Neuronal stem cell (in vitro differentiated cells): ENCODE measurements around the gene IPCEF1.

Experiments
- DNase-seq: peaks from one replicate; pipeline ENCODE4 v3.0.0-alpha.2; 2013; ENCODE audit warnings: low spot score
- H2AFZ ChIP-seq: one replicate; pipeline ENCODE4 v1.6.1; 2013; ENCODE audit warnings: mild to moderate bottlenecking, low read length, inconsistent platforms
- H2AK5ac ChIP-seq: 2 replicates; pipeline ENCODE4 v1.6.1; 2013; ENCODE audit warnings: low read depth, mild to moderate bottlenecking, inconsistent platforms, low read length, moderate library complexity, mixed read lengths
- H2BK120ac ChIP-seq: 2 replicates; pipeline ENCODE4 v1.6.1; 2013; ENCODE audit warnings: low read depth, mild to moderate bottlenecking, inconsistent platforms, low read length, moderate library complexity, mixed read lengths
- H2BK12ac ChIP-seq: one replicate; pipeline ENCODE4 v1.6.1; 2013; ENCODE audit warnings: low read length, inconsistent platforms
- H2BK15ac ChIP-seq: 2 replicates; pipeline ENCODE4 v1.6.1; 2013; ENCODE audit warnings: mild to moderate bottlenecking, low read length, inconsistent platforms, mixed read lengths
- H2BK5ac ChIP-seq: one replicate; pipeline ENCODE4 v1.6.1; 2013; ENCODE audit warnings: inconsistent platforms, mild to moderate bottlenecking, low read length, moderate library complexity
- H3K14ac ChIP-seq: one replicate; pipeline ENCODE4 v1.6.1; 2013; ENCODE audit warnings: low read length, inconsistent platforms
- H3K18ac ChIP-seq: 2 replicates; pipeline ENCODE4 v1.6.1; 2013; ENCODE audit warnings: low read length, inconsistent platforms
- H3K23ac ChIP-seq: 2 replicates; pipeline ENCODE4 v1.6.1; 2013; ENCODE audit warnings: low read depth, mild to moderate bottlenecking, mixed read lengths, low read length, inconsistent platforms; ENCODE audit not compliant: poor library complexity
- H3K27ac ChIP-seq: replicated peaks from 3 replicates; pipeline ENCODE4 v1.5.1; 2013; ENCODE audit warnings: low read length, inconsistent platforms
- H3K27me3 ChIP-seq, 3 experiments: 2 replicates each; pipeline ENCODE4 v1.6.1; 2013; ENCODE audit warnings: low read length in 3 of 3, mild to moderate bottlenecking in 2 of 3, inconsistent platforms in 1 of 3, low read depth in 1 of 3, mixed read lengths in 1 of 3, moderate library complexity in 1 of 3; ENCODE audit not compliant: control insufficient read depth in 3 of 3, insufficient read depth in 3 of 3
- H3K36me3 ChIP-seq, 2 donors: replicated peaks in 1 of 2; 2 replicates each; pipeline ENCODE4 v1.6.1; 2013; ENCODE audit warnings: low read length in 2 of 2; ENCODE audit not compliant: control insufficient read depth in 2 of 2, insufficient read depth in 2 of 2
- H3K4ac ChIP-seq: 2 replicates; pipeline ENCODE4 v1.6.1; 2013; ENCODE audit warnings: inconsistent platforms, mild to moderate bottlenecking, low read length, moderate library complexity
- H3K4me1 ChIP-seq, 2 donors: 1 replicate in 1 of 2; 2 replicates in 1 of 2; pipeline ENCODE4 v1.6.1; 2013; ENCODE audit warnings: low read length in 2 of 2, low read depth in 1 of 2; ENCODE audit not compliant: control insufficient read depth in 2 of 2, insufficient read depth in 1 of 2
- H3K4me2 ChIP-seq: one replicate; pipeline ENCODE4 v1.6.1; 2013; ENCODE audit warnings: mild to moderate bottlenecking, low read length, inconsistent platforms; ENCODE audit not compliant: insufficient read depth, poor library complexity, severe bottlenecking
- H3K4me3 ChIP-seq, 2 donors: 2 replicates each; pipeline ENCODE4 v1.5.1; 2013; ENCODE audit warnings: low read length in 2 of 2, mild to moderate bottlenecking in 2 of 2, inconsistent platforms in 1 of 2, moderate library complexity in 1 of 2
- H3K79me1 ChIP-seq: one replicate; pipeline ENCODE4 v1.6.1; 2013; ENCODE audit warnings: low read depth, mild to moderate bottlenecking, inconsistent platforms, low read length, moderate library complexity
- H3K9ac ChIP-seq: one replicate; pipeline ENCODE4 v1.6.1; 2013; ENCODE audit warnings: mild to moderate bottlenecking, low read depth, low read length, inconsistent platforms; ENCODE audit not compliant: poor library complexity
- H3K9me3 ChIP-seq, 2 donors: replicated peaks in 1 of 2; 2 replicates each; pipeline versions ENCODE3 to v1.6.1; 2013; ENCODE audit warnings: low read length in 2 of 2, mild to moderate bottlenecking in 2 of 2, inconsistent platforms in 1 of 2, low read depth in 1 of 2, mixed read lengths in 1 of 2, moderate library complexity in 1 of 2; ENCODE audit not compliant: control insufficient read depth in 2 of 2, insufficient read depth in 1 of 2
- H4K8ac ChIP-seq: one replicate; pipeline ENCODE4 v1.6.1; 2013; ENCODE audit warnings: low read depth, mild to moderate bottlenecking, inconsistent platforms, low read length, moderate library complexity
- H4K91ac ChIP-seq: one replicate; pipeline ENCODE4 v1.6.1; 2013; ENCODE audit warnings: low read length, low read depth, mild to moderate bottlenecking, inconsistent platforms; ENCODE audit not compliant: poor library complexity
- WGBS, 2 donors: extraction: QIAGEN DNeasy Blood & Tissue Kit; methylation state at CpG; one replicate each; pipeline ENCODE4 v1.1.7; 2013; ENCODE audit warnings: missing lambda C conversion rate in 2 of 2, mixed read lengths in 1 of 2; ENCODE audit not compliant: insufficient read length in 2 of 2, insufficient replicate concordance in 1 of 2; ENCODE audit errors: extremely low coverage in 2 of 2; 5-methylcytosine and 5-hydroxymethylcytosine counted together

The IPCEF1 gene

GRCh38 chr6:154320181-154320580 is 36.4 kb downstream of the IPCEF1 start:
- H3K27me3 ChIP-seq, result no peaks in the 10 kb centered on the region
- no peak overlapping the region for H3K4me2 ChIP-seq
- no peak for DNase-seq
- H3K36me3 ChIP-seq, result no peaks in the 10 kb centered on the region
- no peak overlapping the region for H3K4me3 ChIP-seq
- H2AFZ ChIP-seq, result no peak overlapping the region
- H3K9me3 ChIP-seq, result no peaks in the 10 kb centered on the region
- no peaks in the 10 kb centered on the region for H3K4me1 ChIP-seq
- no peak overlapping the region for H2BK15ac ChIP-seq
- H2BK120ac ChIP-seq, result no peak overlapping the region
- H2BK12ac ChIP-seq, result no peak overlapping the region
- H2AK5ac ChIP-seq, result no peak overlapping the region
- no peak overlapping the region for H3K4ac ChIP-seq
- H3K9ac ChIP-seq, result no peak overlapping the region
- no peak overlapping the region for H3K27ac ChIP-seq
- no peak overlapping the region for H2BK5ac ChIP-seq
- H3K18ac ChIP-seq, result no peak overlapping the region
- no peak overlapping the region for H4K8ac ChIP-seq
- H4K91ac ChIP-seq, result no peak overlapping the region
- WGBS, 2 donors, result no CpG with 5 or more reads among the region's 3 CpGs
- no peak overlapping the region for H3K23ac ChIP-seq
- no peak overlapping the region for H3K14ac ChIP-seq
- no peaks in the 10 kb centered on the region for H3K79me1 ChIP-seq

DNA sequence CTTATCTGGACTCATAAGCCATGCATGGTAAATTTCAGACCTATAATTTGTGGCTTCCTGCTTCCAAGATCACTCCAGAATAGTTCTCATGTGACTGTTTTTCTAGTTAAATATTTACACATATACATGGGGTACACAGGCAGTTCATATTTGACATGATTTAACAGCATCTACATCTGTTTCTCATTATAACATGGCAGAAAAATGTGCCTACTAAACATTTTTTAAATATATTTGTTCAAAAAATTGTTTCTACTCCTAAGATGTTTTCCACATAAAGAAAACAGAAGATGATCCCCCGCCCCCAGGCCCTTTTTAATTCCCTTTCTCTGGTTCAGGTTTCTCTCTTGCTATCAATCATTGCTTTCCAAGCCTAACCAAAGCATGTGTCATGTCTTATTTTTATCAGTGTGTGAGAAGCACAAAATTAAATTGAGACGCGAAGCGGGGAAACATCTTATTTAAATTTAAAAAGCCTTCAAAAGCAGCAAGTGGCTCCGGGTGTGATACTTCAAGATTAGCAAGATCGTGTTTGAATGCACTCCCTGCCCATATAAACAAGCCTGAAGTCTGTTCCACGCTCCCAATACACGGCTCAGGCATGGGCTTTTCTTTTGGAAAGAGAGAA is 37.3 kb downstream of the IPCEF1 start:
- Histone ChIP-seq H4K91ac (no peak overlapping the region), H2AFZ (no peak overlapping the region), H3K27ac (no peak overlapping the region), H3K36me3 (no peaks in the 10 kb centered on the region), H3K18ac (no peak overlapping the region), H3K27me3 (no peaks in the 10 kb centered on the region), H2BK15ac (no peak overlapping the region), H2BK12ac (no peak overlapping the region), H2AK5ac (no peak overlapping the region), H4K8ac (no peak overlapping the region), H3K9ac (no peak overlapping the region), H3K4me2 (no peak overlapping the region), H3K4me1 (no peaks in the 10 kb centered on the region), H3K23ac (no peak overlapping the region), H3K79me1 (no peaks in the 10 kb centered on the region), H2BK5ac (no peak overlapping the region), H3K4ac (no peak overlapping the region), H3K4me3 (no peak overlapping the region), H2BK120ac (no peak overlapping the region), H3K9me3 (no peaks in the 10 kb centered on the region), H3K14ac (no peak overlapping the region)
- no peak for DNase-seq
- no CpG with 5 or more reads among the region's 8 CpGs for WGBS, 2 donors

DNA sequence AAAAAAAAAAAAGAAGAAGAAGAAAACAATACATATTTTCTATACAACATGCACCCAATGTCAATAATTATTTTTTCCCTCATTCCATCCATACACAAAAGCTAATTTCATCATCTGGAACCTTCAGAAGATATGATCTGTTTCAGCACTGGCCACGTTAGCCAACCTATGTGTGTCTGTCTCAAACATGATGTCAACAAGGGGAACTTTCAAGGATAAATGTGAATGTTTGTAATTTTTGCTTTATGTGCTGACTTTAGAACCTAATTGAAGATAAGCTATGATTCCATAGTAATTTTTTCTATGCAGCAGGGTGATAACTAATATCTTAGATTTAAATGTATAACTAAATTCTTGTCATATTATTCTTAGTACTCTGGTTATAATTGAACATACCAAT is 37.9 kb downstream of the IPCEF1 start:
- Histone ChIP-seq H2BK12ac (no peak overlapping the region), H3K27ac (no peak overlapping the region)
- no CpG with 5 or more reads among the region's 1 CpG for WGBS, 2 donors

GRCh38 chr6:154316131-154316530 is 40.5 kb downstream of the IPCEF1 start:
- Histone ChIP-seq H2BK120ac (no peak overlapping the region), H3K27ac (no peak overlapping the region)
- WGBS, 2 donors, result no CpG with 5 or more reads among the region's 1 CpG

More for the DNA sequence above, 37.9 kb downstream of the IPCEF1 start:
- Histone ChIP-seq H3K23ac (no peak overlapping the region), H2AK5ac (no peak overlapping the region), H3K18ac (no peak overlapping the region), H3K9ac (no peak overlapping the region), H3K79me1 (no peaks in the 10 kb centered on the region), H3K27me3 (no peaks in the 10 kb centered on the region), H3K14ac (no peak overlapping the region), H3K4ac (no peak overlapping the region), H3K9me3 (no peaks in the 10 kb centered on the region), H3K4me3 (no peak overlapping the region), H3K4me2 (no peak overlapping the region), H2BK15ac (no peak overlapping the region), H4K8ac (no peak overlapping the region), H3K4me1 (no peaks in the 10 kb centered on the region), H2BK120ac (no peak overlapping the region), H2BK5ac (no peak overlapping the region), H4K91ac (no peak overlapping the region), H2AFZ (no peak overlapping the region), H3K36me3 (no peaks in the 10 kb centered on the region)
- DNase-seq, result no peak

More at GRCh38 chr6:154316131-154316530, 40.5 kb downstream of the IPCEF1 start:
- Histone ChIP-seq H2AK5ac (no peak overlapping the region), H3K14ac (no peak overlapping the region), H2BK12ac (no peak overlapping the region), H2BK5ac (no peak overlapping the region), H3K9me3 (no peaks in the 10 kb centered on the region), H3K36me3 (no peaks in the 10 kb centered on the region), H3K27me3 (no peaks in the 10 kb centered on the region), H3K4me1 (no peaks in the 10 kb centered on the region), H3K4me3 (no peak overlapping the region), H3K23ac (no peak overlapping the region), H3K79me1 (no peaks in the 10 kb centered on the region), H3K18ac (no peak overlapping the region), H2AFZ (no peak overlapping the region), H3K9ac (no peak overlapping the region), H3K4ac (no peak overlapping the region), H4K91ac (no peak overlapping the region), H2BK15ac (no peak overlapping the region), H4K8ac (no peak overlapping the region), H3K4me2 (no peak overlapping the region)
- DNase-seq, result no peak
